Measurements from ENCODE around the gene FRZB.

Gene FRZB

DNA sequence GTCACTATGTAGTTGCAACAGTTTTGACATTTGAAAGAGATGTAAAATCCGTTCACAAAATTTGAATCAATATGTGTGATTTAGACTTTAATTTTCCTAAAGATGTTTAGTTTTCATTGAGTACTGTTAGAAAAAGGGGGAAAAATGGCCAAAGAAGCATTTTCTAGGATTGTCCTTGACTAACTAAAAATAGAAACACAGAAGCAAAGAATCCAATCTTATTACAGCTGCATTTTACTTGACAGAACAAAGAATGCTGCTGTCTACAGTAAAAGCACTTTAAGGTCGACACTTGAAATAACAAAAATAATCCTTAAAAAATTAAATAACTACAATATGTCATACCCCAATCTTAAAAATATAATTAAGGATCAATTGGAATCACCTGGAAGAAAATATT, 48.9 kb downstream of the FRZB start:
- no peaks in the 10 kb centered on the region for H3K9me3 Mint-ChIP-seq
- H3K36me3 Mint-ChIP-seq = no peaks in the 10 kb centered on the region
- no peak for DNase-seq
- H3K27ac Mint-ChIP-seq = no peak overlapping the region
- peaks cover 5 to 13% of the 10 kb centered on the region in 2 donors for H3K27me3 Mint-ChIP-seq
- no peaks in the 10 kb centered on the region for H3K4me1 Mint-ChIP-seq
- no peak overlapping the region for H3K4me3 Mint-ChIP-seq
- ATAC-seq (replicated peaks) = no peak

- Mint-ChIP-seq H3K27me3 (peaks cover 5 to 17% of the 10 kb centered on the region in 2 donors), H3K4me1 (no peaks in the 10 kb centered on the region), H3K27ac (no peak overlapping the region)
Measured at GRCh38 chr2:182816866-182817265, 49.6 kb downstream of the FRZB start.

GRCh38 chr2:182814804-182815203, 51.6 kb downstream of the FRZB start:
- Mint-ChIP-seq H3K27ac (no peak overlapping the region), H3K9me3 (no peaks in the 10 kb centered on the region), H3K4me3 (no peak overlapping the region), H3K4me1 (no peaks in the 10 kb centered on the region), H3K27me3 (peaks cover 11 to 18% of the 10 kb centered on the region in 2 donors), H3K36me3 (no peaks in the 10 kb centered on the region)
- ATAC-seq (replicated peaks) = no peak
- no peak for DNase-seq

More at GRCh38 chr2:182816866-182817265, 49.6 kb downstream of the FRZB start:
- H3K4me3 Mint-ChIP-seq = no peak overlapping the region
- H3K36me3 Mint-ChIP-seq = no peaks in the 10 kb centered on the region
- no peaks in the 10 kb centered on the region for H3K9me3 Mint-ChIP-seq
- no peak for DNase-seq
- no peak for ATAC-seq (replicated peaks)

- no peak overlapping the region for H3K4me3 Mint-ChIP-seq
- H3K4me1 Mint-ChIP-seq = no peaks in the 10 kb centered on the region
- peaks cover 11 to 18% of the 10 kb centered on the region in 2 donors for H3K27me3 Mint-ChIP-seq
- no peaks in the 10 kb centered on the region for H3K36me3 Mint-ChIP-seq
- ATAC-seq (replicated peaks) (peak in 1 of 2 donors; percentile 12), DNase-seq (no peak)
- no peak overlapping the region for H3K27ac Mint-ChIP-seq
- no peaks in the 10 kb centered on the region for H3K9me3 Mint-ChIP-seq
Measured at GRCh38 chr2:182814380-182814779, 52.1 kb downstream of the FRZB start.

DNA sequence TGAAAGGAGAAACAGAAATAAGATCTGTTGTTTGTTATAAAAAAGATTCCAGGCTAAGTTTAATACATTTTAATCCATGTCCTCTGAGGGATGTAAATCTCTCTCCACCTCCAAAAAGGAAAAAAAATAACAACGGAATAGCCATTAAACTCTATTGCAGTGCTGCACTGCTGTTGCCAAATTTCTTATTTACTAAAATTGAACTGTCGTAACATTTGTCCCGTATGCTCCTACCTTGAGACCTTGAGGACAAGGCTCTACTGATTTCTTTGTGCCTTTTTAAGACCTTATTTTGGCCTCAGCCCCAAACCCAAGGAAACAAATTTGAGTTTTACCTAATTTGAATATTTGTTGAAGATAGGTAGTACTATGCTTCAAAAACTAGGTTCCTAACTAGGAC, 56.4 kb downstream of the FRZB start:
- DNase-seq (no peak), ATAC-seq (replicated peaks) (no peak)
- no peak overlapping the region for H3K4me3 Mint-ChIP-seq
- H3K9me3 Mint-ChIP-seq = no peaks in the 10 kb centered on the region
- H3K36me3 Mint-ChIP-seq = no peaks in the 10 kb centered on the region
- no peak overlapping the region for H3K27ac Mint-ChIP-seq
- H3K27me3 Mint-ChIP-seq = peaks cover 5 to 18% of the 10 kb centered on the region in 2 donors
- no peaks in the 10 kb centered on the region for H3K4me1 Mint-ChIP-seq

DNA sequence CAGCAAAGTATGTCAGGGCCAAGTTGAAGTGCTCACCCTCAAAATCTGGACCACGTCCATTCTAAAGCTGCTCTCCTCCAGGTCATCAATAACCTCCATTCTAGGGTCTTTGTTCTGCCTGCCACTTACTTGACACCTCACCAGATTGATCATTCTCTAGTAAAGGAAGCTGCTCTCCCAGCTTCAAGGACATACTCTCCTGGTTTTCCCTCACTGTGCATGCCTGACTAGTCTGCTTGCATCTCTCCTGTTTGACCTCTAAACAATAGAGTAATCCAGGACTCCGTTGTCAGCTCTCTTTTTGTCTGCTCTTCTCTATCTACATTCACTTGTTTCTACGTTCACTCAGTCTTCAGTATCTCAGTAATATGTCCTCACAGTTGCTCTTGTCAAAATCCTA, 59.1 kb downstream of the FRZB start:
- no peaks in the 10 kb centered on the region for H3K4me1 Mint-ChIP-seq
- H3K27ac Mint-ChIP-seq = no peak overlapping the region
- H3K27me3 Mint-ChIP-seq = peaks cover 7 to 8% of the 10 kb centered on the region in 2 donors
- H3K36me3 Mint-ChIP-seq = no peaks in the 10 kb centered on the region
- H3K9me3 Mint-ChIP-seq = no peaks in the 10 kb centered on the region
- DNase-seq (no peak), ATAC-seq (replicated peaks) (no peak)
- no peak overlapping the region for H3K4me3 Mint-ChIP-seq

GRCh38 chr2:182804128-182804527, 62.3 kb downstream of the FRZB start:
- no peak for DNase-seq
- Mint-ChIP-seq H3K36me3 (no peaks in the 10 kb centered on the region), H3K4me1 (no peaks in the 10 kb centered on the region)

DNA sequence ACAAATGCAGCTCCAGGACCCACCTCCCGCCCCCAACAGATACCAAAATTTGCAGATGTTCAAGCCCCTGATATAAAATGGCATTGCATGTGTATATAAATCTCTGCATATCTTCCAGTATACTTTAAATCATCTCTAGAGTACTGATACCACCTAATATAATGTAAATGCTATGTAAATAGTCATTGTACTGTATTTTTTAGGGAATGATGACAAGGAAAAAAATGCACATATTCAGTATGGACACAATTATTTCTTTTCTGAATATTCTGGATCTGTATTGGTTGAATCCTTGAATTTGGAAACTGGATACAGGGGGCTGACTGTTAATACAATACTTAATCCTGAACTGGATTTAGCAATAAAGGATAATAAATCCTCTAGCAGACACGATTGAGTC, 67.7 kb downstream of the FRZB start:
- no peaks in the 10 kb centered on the region for H3K4me1 Mint-ChIP-seq
- no peaks in the 10 kb centered on the region for H3K9me3 Mint-ChIP-seq
- ATAC-seq (replicated peaks) (no peak), DNase-seq (no peak)
- H3K4me3 Mint-ChIP-seq = no peak overlapping the region
- no peaks in the 10 kb centered on the region for H3K36me3 Mint-ChIP-seq
- peaks cover 7 to 18% of the 10 kb centered on the region in 2 donors for H3K27me3 Mint-ChIP-seq
- no peak overlapping the region for H3K27ac Mint-ChIP-seq

More at GRCh38 chr2:182804128-182804527, 62.3 kb downstream of the FRZB start:
- H3K9me3 Mint-ChIP-seq = no peaks in the 10 kb centered on the region
- no peak overlapping the region for H3K4me3 Mint-ChIP-seq
- ATAC-seq (replicated peaks) = no peak
- no peak overlapping the region for H3K27ac Mint-ChIP-seq
- peaks cover 7 to 18% of the 10 kb centered on the region in 2 donors for H3K27me3 Mint-ChIP-seq

DNA sequence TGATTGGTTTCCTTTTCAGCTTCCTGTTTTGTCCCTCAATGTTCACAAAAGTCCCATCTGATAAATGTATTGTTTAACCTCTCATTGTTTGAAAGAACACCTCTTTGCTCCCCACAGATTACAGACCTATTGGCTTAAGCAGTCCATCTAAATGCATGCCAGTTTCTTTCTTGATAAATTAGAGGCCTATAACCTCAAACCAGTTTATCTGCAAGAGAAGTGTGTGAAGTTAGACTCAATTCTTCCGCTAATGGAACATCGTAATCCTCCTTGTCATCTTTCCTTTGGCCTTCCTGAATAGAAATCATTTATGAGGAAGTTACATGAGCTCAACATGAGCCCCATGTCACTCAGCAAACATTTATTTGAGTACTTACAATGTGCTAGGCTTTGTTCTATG, 74.0 kb downstream of the FRZB start:
- Mint-ChIP-seq H3K36me3 (peaks cover 7 to 8% of the 10 kb centered on the region in 2 donors), H3K9me3 (no peaks in the 10 kb centered on the region), H3K4me1 (no peaks in the 10 kb centered on the region), H3K4me3 (no peak overlapping the region), H3K27me3 (no peaks in the 10 kb centered on the region), H3K27ac (no peak overlapping the region)
- no peak for DNase-seq
- ATAC-seq (replicated peaks) = no peak

DNA sequence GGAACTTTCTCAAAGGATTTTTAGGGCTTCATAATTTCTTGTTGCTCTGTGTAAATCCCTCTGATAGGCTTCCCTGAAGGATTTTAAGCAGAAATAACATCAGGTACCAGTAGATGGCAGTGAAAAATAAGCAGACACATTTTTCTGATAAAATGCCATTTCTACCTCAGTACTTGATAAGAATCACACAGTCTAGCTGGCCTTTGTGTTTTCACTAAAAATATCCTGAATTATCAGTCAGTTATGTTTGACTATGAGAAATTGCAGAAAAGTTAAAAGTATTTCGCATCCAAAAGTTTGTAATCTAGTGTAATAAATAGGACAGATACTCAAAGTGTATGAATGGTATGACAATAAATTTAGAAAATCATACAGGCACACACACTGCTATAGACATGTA, 81.7 kb downstream of the FRZB start:
- peaks cover 0 to 3% of the 10 kb centered on the region in 2 donors for H3K9me3 Mint-ChIP-seq
- no peak for ATAC-seq (replicated peaks)
- DNase-seq = no peak

GRCh38 chr2:182784058-182784706, 82.3 kb downstream of the FRZB start:
- Mint-ChIP-seq H3K9me3 (peaks cover 0 to 3% of the 10 kb centered on the region in 2 donors), H3K36me3 (peaks cover 24 to 35% of the 10 kb centered on the region in 2 donors), H3K4me3 (no peak overlapping the region), H3K27me3 (no peaks in the 10 kb centered on the region), H3K4me1 (no peaks in the 10 kb centered on the region), H3K27ac (no peak overlapping the region)
- ATAC-seq (replicated peaks) (no peak), DNase-seq (no peak)

More for the DNA sequence above, 81.7 kb downstream of the FRZB start:
- Mint-ChIP-seq H3K36me3 (peaks cover 24 to 36% of the 10 kb centered on the region in 2 donors), H3K4me3 (no peak overlapping the region), H3K4me1 (no peaks in the 10 kb centered on the region), H3K27me3 (no peaks in the 10 kb centered on the region), H3K27ac (no peak overlapping the region)

Measured in stimulated activated naive B cell treated with anti-CD40 and anti-IgM and Interleukin-4, amounts not matched to agents 10 μg/mL and 1 μg/mL and 100 μg/mL, for 72 hours (primary cell).